Large intestine (tissue), 12 donors: Measurements from ENCODE around the gene ARL4A. TPM values are rescaled to one million over a fixed set of nuclear protein-coding genes. Genes with fewer than 3 reads are reported as not detected.

Experiments used
- DNase-seq, 2 donors: peaks; one replicate each; pipeline versions ENCODE4 v3.0.0 to v3.0.0-alpha.2; 2013
- H3K27ac ChIP-seq: one replicate; pipeline ENCODE4 v1.5.1; 2013; ENCODE audit warnings: low read length
- H3K27me3 ChIP-seq: 2 replicates; pipeline ENCODE4 v1.6.1; 2013; ENCODE audit warnings: low read length; ENCODE audit not compliant: control insufficient read depth, insufficient read depth
- H3K36me3 ChIP-seq: 2 replicates; pipeline ENCODE4 v1.6.1; 2013; ENCODE audit warnings: low read length; ENCODE audit not compliant: control insufficient read depth, insufficient read depth
- H3K4me1 ChIP-seq: one replicate; pipeline ENCODE4 v1.6.1; 2013; ENCODE audit warnings: low read length; ENCODE audit not compliant: control insufficient read depth, insufficient read depth
- H3K4me3 ChIP-seq: one replicate; pipeline ENCODE4 v1.5.1; 2013; ENCODE audit warnings: low read length
- H3K9me3 ChIP-seq: one replicate; pipeline ENCODE4 v1.6.1; 2013; ENCODE audit warnings: mild to moderate bottlenecking, low read depth, low read length, moderate library complexity; ENCODE audit not compliant: control insufficient read depth
- WGBS: methylation state at CpG from one replicate; pipeline ENCODE4 v1.1.5; 2013; ENCODE audit warnings: low lambda C conversion rate; ENCODE audit not compliant: insufficient coverage; 5-methylcytosine and 5-hydroxymethylcytosine counted together
- long read RNA-seq, 11 donors: transcript quantifications; one replicate each; lab custom pipeline, GENCODE V29; 2026
- polyA plus RNA-seq: library from polyadenylated mRNA; unstranded; fragments of 120-200 nt; gene quantifications from one replicate; pipeline ENCODE4 v1.2.1, GENCODE V29; 2013

ARL4A gene
- 75.2 TPM for polyA plus RNA-seq
- long read RNA-seq, donor 1, transcript ARL4A-206 (2 exons, 845 nt), result major isoform, 7 of 16 reads
- long read RNA-seq, donor 1, partial matches to known transcripts, result 0 of 16 reads
- long read RNA-seq, donor 1, other reads (novel, unspliced or antisense), result 0 of 16 reads
- long read RNA-seq, donor 2, transcript ARL4A-206 (2 exons, 845 nt), result major isoform, 22 of 47 reads
- long read RNA-seq, donor 2, partial matches to known transcripts, result 17 of 47 reads
- long read RNA-seq, donor 2, other reads (novel, unspliced or antisense), result 0 of 47 reads
- long read RNA-seq, donor 3, transcript ARL4A-204 (2 exons, 1,144 nt), result minor isoform, 6 of 63 reads
- long read RNA-seq, donor 3, transcript ARL4A-201 (2 exons, 1,147 nt), result minor isoform, 10 of 63 reads
- long read RNA-seq, donor 3, transcript ARL4A-206 (2 exons, 845 nt), result major isoform, 26 of 63 reads
- long read RNA-seq, donor 3, partial matches to known transcripts, result 19 of 63 reads
- long read RNA-seq, donor 3, other reads (novel, unspliced or antisense), result 0 of 63 reads
- long read RNA-seq, donor 4, partial matches to known transcripts, result 0 of 5 reads
- long read RNA-seq, donor 4, other reads (novel, unspliced or antisense), result 0 of 5 reads
- long read RNA-seq, donor 5, transcript ARL4A-206 (2 exons, 845 nt), result major isoform, 8 of 15 reads
- long read RNA-seq, donor 5, transcript ARL4A-201 (2 exons, 1,147 nt), result minor isoform, 5 of 15 reads
- long read RNA-seq, donor 5, partial matches to known transcripts, result 0 of 15 reads
- long read RNA-seq, donor 5, other reads (novel, unspliced or antisense), result 0 of 15 reads
- long read RNA-seq, donor 6, transcript ARL4A-201 (2 exons, 1,147 nt), result minor isoform, 6 of 25 reads
- long read RNA-seq, donor 6, transcript ARL4A-206 (2 exons, 845 nt), result major isoform, 15 of 25 reads
- long read RNA-seq, donor 6, partial matches to known transcripts, result 0 of 25 reads
- long read RNA-seq, donor 6, other reads (novel, unspliced or antisense), result 0 of 25 reads
- long read RNA-seq, donor 7, transcript ARL4A-206 (2 exons, 845 nt), result major isoform, 22 of 35 reads
- long read RNA-seq, donor 7, partial matches to known transcripts, result 7 of 35 reads
- long read RNA-seq, donor 7, other reads (novel, unspliced or antisense), result 0 of 35 reads
- long read RNA-seq, donor 8, transcript ARL4A-206 (2 exons, 845 nt), result major isoform, 24 of 32 reads
- long read RNA-seq, donor 8, transcript ARL4A-205 (2 exons, 840 nt), result minor isoform, 6 of 32 reads
- long read RNA-seq, donor 8, partial matches to known transcripts, result 0 of 32 reads
- long read RNA-seq, donor 8, other reads (novel, unspliced or antisense), result 0 of 32 reads
- long read RNA-seq, donor 9, transcript ARL4A-205 (2 exons, 840 nt), result minor isoform, 7 of 36 reads
- long read RNA-seq, donor 9, transcript ARL4A-206 (2 exons, 845 nt), result major isoform, 16 of 36 reads
- long read RNA-seq, donor 9, partial matches to known transcripts, result 12 of 36 reads
- long read RNA-seq, donor 9, other reads (novel, unspliced or antisense), result 0 of 36 reads
- long read RNA-seq, donor 10, transcript ARL4A-206 (2 exons, 845 nt), result major isoform, 25 of 41 reads
- long read RNA-seq, donor 10, transcript ARL4A-205 (2 exons, 840 nt), result minor isoform, 12 of 41 reads
- long read RNA-seq, donor 10, partial matches to known transcripts, result 0 of 41 reads
- long read RNA-seq, donor 10, other reads (novel, unspliced or antisense), result 0 of 41 reads
- long read RNA-seq, donor 11, transcript ARL4A-205 (2 exons, 840 nt), result minor isoform, 6 of 23 reads
- long read RNA-seq, donor 11, transcript ARL4A-206 (2 exons, 845 nt), result major isoform, 15 of 23 reads
- long read RNA-seq, donor 11, partial matches to known transcripts, result 0 of 23 reads
- long read RNA-seq, donor 11, other reads (novel, unspliced or antisense), result 0 of 23 reads

- H3K4me3 ChIP-seq, result peak within 1 kb of the TSS; percentile 56
- H3K36me3 ChIP-seq, result no peaks in the 10 kb centered on the region
- peak; percentile 99 for DNase-seq
- H3K27me3 ChIP-seq, result no peaks in the 10 kb centered on the region
- peaks cover 3% of the 10 kb centered on the region for H3K9me3 ChIP-seq
- no CpG with 5 or more reads among the region's 73 CpGs for WGBS
- H3K27ac ChIP-seq, result peak within 1 kb of the TSS; percentile 97
- no peaks in the 10 kb centered on the region for H3K4me1 ChIP-seq
Measured at GRCh38 chr7:12686891-12687717, at the start of gene ARL4A. TSS of gene ARL4A (plus strand) at chr7:12687633. CDS start at chr7:12688255, 622 bp downstream.

- DNase-seq, result peak in 1 of 2 donors; percentile 11
- Histone ChIP-seq H3K9me3 (no peaks in the 10 kb centered on the region), H3K36me3 (peaks cover 2% of the 10 kb centered on the region), H3K27me3 (no peaks in the 10 kb centered on the region), H3K27ac (no peak overlapping the region), H3K4me3 (no peak overlapping the region), H3K4me1 (no peaks in the 10 kb centered on the region)
- WGBS, result 25% methylated on average over 2 of the region's 4 CpGs
Measured at GRCh38 chr7:12637819-12638592, 49.4 kb upstream of the ARL4A start.

- H3K27me3 ChIP-seq, result no peaks in the 10 kb centered on the region
- H3K9me3 ChIP-seq, result no peaks in the 10 kb centered on the region
- 50% methylated on average over 1 of the region's 6 CpGs for WGBS
- DNase-seq, result peak in 1 of 2 donors; percentile 22
- H3K4me1 ChIP-seq, result no peaks in the 10 kb centered on the region
- H3K36me3 ChIP-seq, result peaks cover 2% of the 10 kb centered on the region
- H3K4me3 ChIP-seq, result no peak overlapping the region
- H3K27ac ChIP-seq, result no peak overlapping the region
Measured at GRCh38 chr7:12638851-12639456, 48.5 kb upstream of the ARL4A start.

- Histone ChIP-seq H3K36me3 (peaks cover 2% of the 10 kb centered on the region), H3K27ac (no peak overlapping the region), H3K27me3 (no peaks in the 10 kb centered on the region), H3K4me1 (no peaks in the 10 kb centered on the region), H3K4me3 (no peak overlapping the region), H3K9me3 (no peaks in the 10 kb centered on the region)
- DNase-seq, result no peak
- no CpG with 5 or more reads among the region's 7 CpGs for WGBS
Measured at GRCh38 chr7:12640299-12641096, 46.9 kb upstream of the ARL4A start.

- H3K9me3 ChIP-seq, result no peaks in the 10 kb centered on the region
- H3K4me3 ChIP-seq, result no peak overlapping the region
- no peaks in the 10 kb centered on the region for H3K4me1 ChIP-seq
- WGBS, result 100% methylated on average over 2 of the region's 3 CpGs
- H3K36me3 ChIP-seq, result peaks cover 2% of the 10 kb centered on the region
- DNase-seq, result no peak
- no peak overlapping the region for H3K27ac ChIP-seq
- no peaks in the 10 kb centered on the region for H3K27me3 ChIP-seq
Measured at GRCh38 chr7:12641196-12641595, 46.2 kb upstream of the ARL4A start.

GRCh38 chr7:12642508-12642907, 44.9 kb upstream of the ARL4A start:
- DNase-seq, result no peak
- no peak overlapping the region for H3K4me3 ChIP-seq
- no peaks in the 10 kb centered on the region for H3K9me3 ChIP-seq
- WGBS, result 100% methylated on average over 1 of the region's 5 CpGs
- no peaks in the 10 kb centered on the region for H3K27me3 ChIP-seq
- H3K4me1 ChIP-seq, result no peaks in the 10 kb centered on the region
- H3K27ac ChIP-seq, result no peak overlapping the region
- peaks cover 2% of the 10 kb centered on the region for H3K36me3 ChIP-seq

GRCh38 chr7:12643001-12643643, 44.3 kb upstream of the ARL4A start:
- no peaks in the 10 kb centered on the region for H3K4me1 ChIP-seq
- H3K4me3 ChIP-seq, result no peak overlapping the region
- 100% methylated on average over 1 of the region's 3 CpGs for WGBS
- no peaks in the 10 kb centered on the region for H3K9me3 ChIP-seq
- no peak overlapping the region for H3K27ac ChIP-seq
- H3K27me3 ChIP-seq, result no peaks in the 10 kb centered on the region
- no peak for DNase-seq
- peaks cover 2% of the 10 kb centered on the region for H3K36me3 ChIP-seq
